Kidney (tissue), 14 donors: ENCODE data around the gene CAPZB. TPM values are rescaled to one million over a fixed set of nuclear protein-coding genes. Genes with fewer than 3 reads are reported as not detected.

Experiments used
- DNase-seq, 5 donors: peaks; one replicate each; pipeline ENCODE4 v3.0.0-alpha.2; 2013 to 2020
- FAIRE-seq: peaks from 2 replicates; lab custom pipeline; 2012; peaks lifted over from hg19 to GRCh38; lab: Jason Lieb, UNC
- H3K27ac ChIP-seq, 2 donors: one replicate each; pipeline ENCODE4 v1.7.0; 2013; ENCODE audit warnings: low read depth in 2 of 2, low read length in 2 of 2, inconsistent platforms in 1 of 2
- H3K27me3 ChIP-seq: one replicate; pipeline ENCODE4 v1.7.1; 2013; ENCODE audit warnings: low read length, inconsistent platforms; ENCODE audit not compliant: control insufficient read depth, insufficient read depth
- H3K36me3 ChIP-seq, 3 donors: one replicate each; pipeline versions ENCODE4 v1.7.0 to v1.7.1; 2013; ENCODE audit warnings: low read length in 3 of 3, control low read depth in 1 of 3, inconsistent platforms in 1 of 3; ENCODE audit not compliant: insufficient read depth in 3 of 3, control insufficient read depth in 2 of 3
- H3K4me1 ChIP-seq, 3 donors: one replicate each; pipeline versions ENCODE4 v1.7.0 to v1.7.1; 2013; ENCODE audit warnings: low read length in 3 of 3, inconsistent platforms in 1 of 3, low read depth in 1 of 3; ENCODE audit not compliant: control insufficient read depth in 2 of 3, insufficient read depth in 2 of 3
- H3K4me3 ChIP-seq, 3 donors: one replicate each; pipeline versions ENCODE4 v1.7.0 to v1.8.1; 2013; ENCODE audit warnings: low read length in 3 of 3, control low read depth in 1 of 3, inconsistent platforms in 1 of 3
- H3K9ac ChIP-seq, 3 donors: one replicate each; pipeline versions ENCODE4 v1.7.0 to v1.7.1; 2013; ENCODE audit warnings: low read length in 3 of 3, control low read depth in 1 of 3, inconsistent platforms in 1 of 3
- H3K9me3 ChIP-seq, 3 donors: one replicate each; pipeline versions ENCODE4 v1.7.0 to v1.7.1; 2013; ENCODE audit warnings: low read length in 3 of 3, control low read depth in 1 of 3, inconsistent platforms in 1 of 3; ENCODE audit not compliant: control insufficient read depth in 2 of 3, insufficient read depth in 1 of 3
- intact Hi-C: fragments of 100-400 bp; cut with DNase I; formaldehyde crosslinking; loops from one replicate; pipeline ENCODE4 v1.11.1; 2022
- polyA plus RNA-seq: library from polyadenylated mRNA; stranded (reverse); fragments of 350-450 nt; fragmentation: Illumina TruSeq; extraction: RNeasy Lipid Tissue Mini Kit (QIAGEN cat#74804); gene quantifications from one replicate; pipeline ENCODE4 v1.2.3, GENCODE V29; 2014; ENCODE audit warnings: low read depth, low replicate concordance; ENCODE audit not compliant: insufficient read depth
- total RNA-seq: library from RNA; stranded (reverse); fragmentation: NEBNext Ultra II Directional; extraction: Animal tissue kit (Norgen Biotek cat#: 25700); gene quantifications from one replicate; pipeline ENCODE4 v1.2.1, GENCODE V29; 2021
- TF ChIP-seq, protein P1 (sequence below): IDR thresholded peaks from 3 replicates; pipeline ENCODE4 v1.5.1; 2012; ENCODE audit warnings: mild to moderate bottlenecking, moderate library complexity, borderline replicate concordance; ENCODE audit not compliant: insufficient read depth; ENCODE audit errors: extremely low read depth
- donor health status: control.
- donor health status: control.
- donor health status: control.
- donor health status: control.
- donor health status: control.
- donor health status: DM: yes; HTN: yes; CAD: no.
- donor health status: Normal renal cell carcinoma (clear cell type).

The CAPZB gene
- total and polyA plus RNA-seq, 2 donors from 2014 or later: 253 to 265 TPM

DNA sequence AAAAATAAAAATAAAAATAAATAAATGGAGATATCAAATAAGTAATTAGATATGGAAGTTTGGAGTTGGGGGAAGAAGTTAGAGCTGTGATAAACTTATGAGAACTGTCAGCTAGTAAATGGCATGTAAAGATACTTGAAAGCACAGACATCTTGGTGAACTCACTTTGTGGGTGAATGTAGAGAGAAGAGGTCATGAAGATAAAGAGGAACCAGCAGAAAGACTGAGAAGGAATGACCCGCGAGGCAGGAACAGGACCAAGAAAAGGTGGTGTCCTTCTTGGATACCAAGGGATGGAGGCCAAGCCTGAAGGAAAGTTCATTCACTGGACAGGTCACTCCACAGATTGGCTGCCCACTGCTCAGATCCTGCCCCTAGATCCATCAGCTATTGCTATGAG, 4.7 kb upstream of the CAPZB start:
- no peak overlapping the region for H3K4me3 ChIP-seq
- H3K27ac ChIP-seq: no peak overlapping the region
- intact Hi-C loops: loop anchor here (10.0 kb wide), 1 partner anchor 155 kb away; the partner anchor contains the start of gene NBL1
- no peaks in the 10 kb centered on the region for H3K27me3 ChIP-seq
- no peaks in the 10 kb centered on the region for H3K9me3 ChIP-seq
- no peak overlapping the region for H3K9ac ChIP-seq
- TF ChIP-seq, protein P1, sequence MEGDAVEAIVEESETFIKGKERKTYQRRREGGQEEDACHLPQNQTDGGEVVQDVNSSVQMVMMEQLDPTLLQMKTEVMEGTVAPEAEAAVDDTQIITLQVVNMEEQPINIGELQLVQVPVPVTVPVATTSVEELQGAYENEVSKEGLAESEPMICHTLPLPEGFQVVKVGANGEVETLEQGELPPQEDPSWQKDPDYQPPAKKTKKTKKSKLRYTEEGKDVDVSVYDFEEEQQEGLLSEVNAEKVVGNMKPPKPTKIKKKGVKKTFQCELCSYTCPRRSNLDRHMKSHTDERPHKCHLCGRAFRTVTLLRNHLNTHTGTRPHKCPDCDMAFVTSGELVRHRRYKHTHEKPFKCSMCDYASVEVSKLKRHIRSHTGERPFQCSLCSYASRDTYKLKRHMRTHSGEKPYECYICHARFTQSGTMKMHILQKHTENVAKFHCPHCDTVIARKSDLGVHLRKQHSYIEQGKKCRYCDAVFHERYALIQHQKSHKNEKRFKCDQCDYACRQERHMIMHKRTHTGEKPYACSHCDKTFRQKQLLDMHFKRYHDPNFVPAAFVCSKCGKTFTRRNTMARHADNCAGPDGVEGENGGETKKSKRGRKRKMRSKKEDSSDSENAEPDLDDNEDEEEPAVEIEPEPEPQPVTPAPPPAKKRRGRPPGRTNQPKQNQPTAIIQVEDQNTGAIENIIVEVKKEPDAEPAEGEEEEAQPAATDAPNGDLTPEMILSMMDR: no peak
- H3K36me3 ChIP-seq: no peaks in the 10 kb centered on the region
- DNase-seq (no peak), FAIRE-seq (no peak)
- H3K4me1 ChIP-seq: peaks cover 0 to 11% (median 10%) of the 10 kb centered on the region in 3 donors

DNA sequence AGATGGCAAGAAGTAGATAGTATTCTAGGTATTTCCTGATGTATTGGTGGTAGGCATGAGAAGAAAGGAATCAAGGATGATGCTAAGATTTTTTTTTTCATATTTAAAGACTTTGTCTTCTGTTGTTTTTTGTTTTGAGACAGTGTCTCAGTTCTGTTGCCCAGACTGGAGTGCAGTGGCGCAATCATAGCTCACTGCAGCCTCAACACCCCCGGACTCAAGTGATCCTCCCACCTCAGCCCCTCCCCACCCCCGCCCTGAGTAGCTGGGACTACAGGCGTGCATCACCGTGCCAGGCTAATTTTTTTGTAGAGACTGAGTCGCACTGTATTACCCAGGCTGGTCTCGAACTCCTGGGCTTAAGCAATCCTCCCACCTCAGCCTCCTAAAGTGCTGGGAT, 2.8 kb upstream of the CAPZB start:
- Histone ChIP-seq H3K4me3 (no peak overlapping the region), H3K4me1 (peaks cover 0 to 24% (median 14%) of the 10 kb centered on the region in 3 donors), H3K27me3 (no peaks in the 10 kb centered on the region), H3K27ac (no peak overlapping the region), H3K36me3 (no peaks in the 10 kb centered on the region), H3K9ac (peak overlapping the region in 1 of 3 donors; percentile 40), H3K9me3 (no peaks in the 10 kb centered on the region)
- DNase-seq (no peak), FAIRE-seq (no peak)
- TF ChIP-seq, protein P1: no peak
- intact Hi-C loops: loop anchor here (10.0 kb wide), 1 partner anchor 157 kb away; the partner anchor contains the start of gene NBL1

DNA sequence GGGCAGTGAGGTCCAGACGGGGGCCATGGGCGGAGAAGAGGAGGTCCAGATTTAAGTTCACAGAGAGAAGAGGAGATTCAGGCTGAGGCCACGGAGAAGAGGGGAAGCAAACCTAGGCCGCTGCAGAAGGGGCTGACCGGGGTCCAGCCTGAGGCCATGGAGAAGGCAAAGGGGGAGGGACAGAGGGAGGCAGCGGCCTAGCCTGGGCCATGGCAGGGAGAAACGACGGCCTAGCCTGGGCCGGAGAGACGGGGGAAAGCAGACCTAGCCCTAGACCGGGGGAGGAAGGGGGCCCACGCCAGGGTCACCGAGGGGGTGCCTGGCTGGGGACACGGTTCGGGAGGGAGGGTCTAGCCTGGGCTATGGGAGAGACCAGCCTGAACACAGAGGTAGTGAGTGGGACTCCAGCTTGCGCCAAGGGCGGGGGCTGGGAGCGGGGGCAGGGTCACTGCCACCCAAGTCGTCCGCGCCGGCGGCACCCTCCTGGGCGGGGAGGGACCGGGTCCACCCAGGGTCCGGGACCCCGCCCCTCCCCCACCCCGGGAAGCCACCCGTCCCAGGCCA, 459 bp downstream of the CAPZB start:
- peaks cover 2 to 3% (median 3%) of the 10 kb centered on the region in 3 donors for H3K36me3 ChIP-seq
- peak overlapping the region; percentile 93 to 95 for H3K27ac ChIP-seq
- H3K27me3 ChIP-seq: no peaks in the 10 kb centered on the region
- TF ChIP-seq, protein P1: no peak
- peak in 4 of 5 donors; percentile 47 to 84 (median 62) for DNase-seq
- peaks cover 0 to 51% (median 32%) of the 10 kb centered on the region in 3 donors for H3K4me1 ChIP-seq
- FAIRE-seq: no peak
- peak overlapping the region; percentile 73 to 95 (median 74) for H3K4me3 ChIP-seq
- intact Hi-C loops: loop anchor here (10.0 kb wide), 1 partner anchor 160 kb away; the partner anchor contains the start of gene NBL1
- H3K9me3 ChIP-seq: no peaks in the 10 kb centered on the region
- H3K9ac ChIP-seq: peak overlapping the region; percentile 69 to 97 (median 92)
